Umbilical cord (tissue), 2 donors: ENCODE results near the gene PTTG1IP. TPM values are rescaled to one million over a fixed set of nuclear protein-coding genes. Genes with fewer than 3 reads are reported as not detected.
A peak's percentile ranks its signal among the peaks of the same experiment; 100 is the strongest.

ENCODE experiments used
- DNase-seq: peaks from one replicate; pipeline ENCODE4 v3.0.0-alpha.2; 2015; ENCODE audit warnings: low spot score
- total RNA-seq: library from RNA; depleted of rRNA; stranded (reverse); fragments of >200 nt; gene quantifications from one replicate; pipeline ENCODE4 v1.2.3, GENCODE V29; 2014; ENCODE audit warnings: low replicate concordance; ENCODE audit not compliant: insufficient read depth

PTTG1IP gene
- total RNA-seq, 1 donor from 2014 or later = 347 TPM

DNA sequence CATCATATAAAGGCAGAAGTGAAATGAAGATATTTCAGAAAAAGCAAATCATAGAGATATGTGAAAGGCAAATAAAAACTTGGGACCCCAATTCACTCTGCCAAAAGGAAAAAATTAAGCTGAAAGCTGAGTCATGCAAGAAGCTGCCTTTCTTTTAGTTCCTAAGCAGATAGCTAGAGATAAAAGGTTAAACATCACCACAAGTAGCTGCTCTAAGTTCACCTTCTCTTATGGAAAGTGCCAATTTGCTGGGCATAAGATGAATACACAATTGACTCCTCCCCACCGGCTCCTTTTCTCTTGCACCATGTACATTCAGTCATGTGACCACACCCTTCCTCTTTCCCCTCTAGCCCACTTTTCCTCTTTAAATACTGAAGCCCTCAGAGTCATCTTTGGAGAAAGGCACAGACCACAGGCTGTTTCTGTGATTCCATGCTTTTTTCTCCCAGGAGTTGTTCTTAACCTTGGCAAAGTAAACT is 50.3 kb downstream of the PTTG1IP start:
- no peak for DNase-seq

GRCh38 chr21:44822484-44823178 is 50.9 kb downstream of the PTTG1IP start:
- no peak for DNase-seq

GRCh38 chr21:44820851-44821250 is 52.6 kb downstream of the PTTG1IP start:
- no peak for DNase-seq

DNA sequence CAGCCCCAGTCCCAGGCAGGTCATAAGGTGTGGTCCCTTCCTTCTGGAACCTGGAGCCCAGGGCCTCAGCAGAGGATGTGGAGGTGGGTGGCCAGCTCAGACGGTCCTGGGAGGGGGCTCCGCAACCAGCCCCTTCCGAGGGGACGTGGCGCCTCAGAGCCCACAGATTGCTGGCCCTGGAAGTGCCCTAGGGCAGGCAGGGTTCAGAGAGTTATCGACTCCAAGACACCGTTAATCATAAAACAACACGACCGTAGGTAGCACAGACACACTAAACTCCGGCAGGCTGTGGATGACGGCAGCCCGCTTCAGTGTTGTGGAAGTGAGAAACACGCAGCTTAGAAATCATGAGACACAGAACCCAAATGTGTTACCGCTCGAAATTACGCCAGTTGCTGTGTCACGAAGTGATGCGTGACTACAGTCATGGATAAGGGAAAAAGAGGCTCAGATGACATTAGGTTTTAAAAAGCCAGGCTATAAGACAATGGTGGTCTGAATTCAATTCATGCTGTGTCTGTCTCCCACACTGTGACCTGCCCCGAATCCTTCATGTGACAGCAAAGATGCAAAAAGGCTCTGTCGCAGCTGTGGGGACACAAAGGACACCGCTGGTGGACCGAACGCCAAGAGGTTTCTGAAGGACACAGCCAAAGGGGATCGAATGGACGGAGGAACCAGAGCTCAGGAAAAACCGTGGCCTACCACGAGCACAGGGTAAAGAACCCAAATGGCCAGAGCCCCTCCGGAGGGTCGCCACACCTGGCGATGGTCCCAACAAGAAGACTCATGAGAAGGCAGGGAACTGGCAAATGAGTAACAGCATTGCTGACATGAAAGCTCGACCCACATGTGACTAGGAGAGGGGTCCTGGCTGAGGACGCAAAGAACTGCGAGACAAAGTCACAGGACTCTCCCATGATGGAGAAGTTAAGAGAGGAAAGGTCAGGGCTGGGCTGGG is 53.9 kb downstream of the PTTG1IP start:
- no peak for DNase-seq

GRCh38 chr21:44818640-44819011 is 54.9 kb downstream of the PTTG1IP start:
- DNase-seq = no peak

DNA sequence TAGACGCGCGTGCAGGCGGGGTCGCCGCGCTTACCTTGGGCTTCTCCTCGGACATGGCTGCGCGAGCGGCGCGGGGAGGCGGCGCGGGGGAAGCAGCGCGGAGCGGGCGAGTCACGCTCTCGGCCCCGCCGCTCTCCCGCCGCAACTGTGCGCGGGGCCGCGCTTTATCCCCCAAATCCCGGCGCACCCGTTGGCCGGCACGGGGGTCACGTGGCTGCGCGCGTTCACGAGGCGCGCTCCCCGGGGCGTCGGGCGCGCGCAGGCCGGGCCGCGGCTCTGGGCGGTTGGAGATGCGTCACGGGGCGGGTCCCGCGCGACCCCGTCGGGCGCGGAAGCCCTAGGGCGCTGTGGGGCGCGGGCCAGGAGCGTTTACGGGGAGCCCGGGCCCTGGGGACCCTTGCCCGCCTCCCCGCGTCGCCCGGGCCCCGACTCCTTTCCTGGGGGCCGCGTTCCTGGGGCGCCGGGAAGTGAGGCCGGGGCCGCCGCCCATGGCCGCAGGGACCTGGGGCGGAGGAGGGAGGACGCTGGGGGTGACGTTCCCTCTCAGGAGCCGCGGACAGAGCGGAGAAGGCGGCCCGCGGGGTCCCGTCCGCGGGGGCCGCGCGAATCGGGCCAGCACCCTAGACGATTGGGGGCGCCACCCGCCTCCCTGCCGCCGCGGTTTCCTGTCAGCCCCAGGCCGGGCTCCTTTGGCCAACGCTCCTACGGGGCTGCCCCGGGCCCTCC is 55.4 kb downstream of the PTTG1IP start, which contains the start of gene SUMO3:
Gene SUMO3, minus strand, starts transcription at position 149 of the 726 bp plus-strand sequence. Its CDS starts 94 bp downstream, at position 55.
- peak; percentile 78 for DNase-seq

- DNase-seq = peak; percentile 87
These were observed 56.0 kb downstream of the PTTG1IP start for GRCh38 chr21:44817506-44817880.

GRCh38 chr21:44816761-44817505 is 56.6 kb downstream of the PTTG1IP start:
- DNase-seq = no peak

DNA sequence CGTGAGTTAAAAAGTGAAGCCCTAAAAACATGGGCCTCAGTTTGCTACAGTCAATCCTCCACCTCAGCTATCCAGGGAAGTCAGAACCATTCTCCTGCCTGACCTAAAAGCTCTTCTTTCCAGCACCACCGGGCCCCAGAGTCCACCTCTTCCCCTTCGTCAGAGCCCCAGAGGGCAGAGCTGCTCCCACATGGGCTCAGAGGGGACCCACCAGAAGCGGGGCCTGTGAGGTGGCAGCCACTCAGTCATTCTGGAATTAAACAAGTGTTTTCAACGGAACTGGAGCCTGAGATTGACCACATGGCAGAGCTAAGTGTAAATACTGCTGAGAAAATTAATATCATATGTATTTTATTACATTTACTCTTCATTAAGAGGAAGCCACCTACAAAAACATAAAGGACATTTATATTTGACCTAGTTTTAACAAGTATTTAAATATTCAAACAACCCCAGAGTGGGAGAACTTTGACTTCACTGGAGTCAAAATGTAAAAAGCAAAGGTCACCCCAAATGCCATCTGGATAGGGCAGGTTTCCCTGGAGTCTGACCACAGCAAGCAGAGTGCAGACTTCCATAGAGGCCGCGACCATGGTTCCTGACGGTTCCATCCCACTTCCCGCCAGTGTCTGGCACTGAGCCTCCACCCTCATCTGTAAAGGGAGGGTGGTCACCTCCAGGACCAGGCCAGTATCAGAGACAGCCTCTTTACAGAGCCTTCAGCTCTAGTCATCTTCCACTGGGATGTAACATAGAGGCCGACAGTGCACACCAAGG is 57.5 kb downstream of the PTTG1IP start:
- DNase-seq = no peak

- no peak for DNase-seq
These were observed 58.3 kb downstream of the PTTG1IP start for GRCh38 chr21:44815225-44815624.

- DNase-seq = no peak
These were observed 58.9 kb downstream of the PTTG1IP start for GRCh38 chr21:44814498-44815023.

DNA sequence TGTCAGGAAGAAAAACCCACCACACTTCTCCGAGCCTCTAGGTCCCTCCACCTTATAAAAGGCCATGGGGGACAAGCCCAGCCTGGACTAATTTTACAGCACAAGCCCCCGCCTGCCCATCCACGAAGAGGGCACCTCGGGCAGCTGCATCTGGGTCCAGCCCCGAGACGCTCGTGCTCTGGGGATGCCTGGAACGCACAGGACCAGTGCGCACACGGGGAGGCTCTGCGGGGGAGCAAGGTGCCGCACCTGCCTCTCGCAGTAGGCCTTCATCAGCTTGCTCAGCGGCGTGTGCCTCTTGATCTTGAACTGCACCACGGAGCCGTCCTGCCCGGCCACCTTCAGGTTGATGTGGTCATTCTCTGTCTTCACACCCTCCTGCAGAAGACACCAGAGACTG is 59.8 kb downstream of the PTTG1IP start:
- no peak for DNase-seq

DNA sequence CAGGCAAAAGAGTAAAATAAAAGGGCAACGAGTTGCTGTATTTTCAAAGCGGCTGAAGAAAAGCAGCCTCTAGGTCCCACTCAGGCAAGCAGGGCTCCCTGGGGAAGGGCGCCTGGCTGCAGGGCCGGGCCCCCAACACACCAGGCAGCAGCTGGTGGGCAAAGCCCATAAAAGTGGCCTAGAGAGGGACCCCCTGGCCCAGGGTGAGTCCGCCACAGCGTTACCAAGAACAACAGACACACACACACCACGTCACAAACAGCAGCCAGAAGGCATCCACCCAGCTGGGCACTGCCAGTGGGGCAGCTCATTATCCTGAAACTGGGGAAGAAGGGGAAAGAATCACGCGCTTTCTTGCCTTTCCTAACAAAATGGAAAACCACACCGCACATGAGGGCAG is 60.3 kb downstream of the PTTG1IP start:
- no peak for DNase-seq

- no peak for DNase-seq
These were observed 60.9 kb downstream of the PTTG1IP start for GRCh38 chr21:44812640-44813039.

GRCh38 chr21:44810779-44811178 is 62.7 kb downstream of the PTTG1IP start:
- no peak for DNase-seq

DNA sequence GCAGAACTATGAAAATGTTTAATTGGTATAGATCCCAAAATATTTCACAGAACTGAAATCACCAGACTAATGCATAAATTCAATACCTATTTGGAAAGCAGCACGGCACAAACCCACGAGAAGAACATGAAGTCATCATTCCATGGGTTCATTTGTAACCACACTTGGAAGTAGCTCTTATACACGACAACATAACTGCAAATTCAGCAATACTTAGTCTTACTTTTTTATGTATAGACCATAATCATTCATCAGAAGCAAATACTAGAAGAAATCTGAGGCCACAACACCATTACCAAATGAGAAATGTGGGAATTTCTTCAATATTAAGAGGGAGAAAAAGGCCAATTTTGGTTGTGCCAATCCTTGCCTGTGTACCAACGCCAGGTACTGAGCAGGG is 67.6 kb downstream of the PTTG1IP start:
- DNase-seq = no peak

GRCh38 chr21:44805226-44805625 is 68.3 kb downstream of the PTTG1IP start:
- no peak for DNase-seq

DNA sequence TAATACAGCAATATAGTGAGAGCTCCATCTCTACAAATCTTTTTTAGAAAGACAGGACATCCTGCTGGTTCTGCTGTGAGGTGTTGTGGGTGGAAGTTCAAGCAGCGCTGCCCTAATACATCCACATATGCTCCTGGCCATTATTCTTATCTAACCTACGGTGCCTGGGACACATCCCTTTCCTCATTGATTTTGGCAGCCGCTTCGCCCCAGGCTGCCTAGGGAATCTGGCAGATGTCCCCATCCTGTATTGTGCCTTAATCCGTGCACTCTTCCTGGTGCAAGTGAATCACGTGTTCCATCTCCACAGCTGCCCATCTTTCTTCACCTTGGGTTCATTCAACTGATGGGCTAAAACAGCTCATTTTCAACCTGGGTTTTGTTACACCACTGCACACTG is 68.7 kb downstream of the PTTG1IP start:
- no peak for DNase-seq

- DNase-seq = no peak
These were observed 69.8 kb downstream of the PTTG1IP start for GRCh38 chr21:44803651-44804050.
